Neural progenitor cell (in vitro differentiated cells): ENCODE results near the gene MILR1.

Experiments
- CTCF ChIP-seq: fragments of 200-600 bp; sonication (generic); IDR thresholded peaks from 2 replicates; pipeline ENCODE4 v1.5.1; 2017; ENCODE audit warnings: antibody characterized with exemption, mild to moderate bottlenecking
- EZH2 ChIP-seq: fragments of 200-600 bp; sonication (generic); IDR thresholded peaks from 2 replicates; pipeline ENCODE4 v1.6.1; 2017; ENCODE audit warnings: antibody characterized with exemption, mild to moderate bottlenecking, moderate library complexity
- EZH2phosphoT487 ChIP-seq: fragments of 200-600 bp; sonication (generic); IDR thresholded peaks from 2 replicates; pipeline ENCODE4 v1.6.1; 2017; ENCODE audit warnings: antibody characterized with exemption

GRCh38 chr17:64466019-64466735 lies 17.3 kb downstream of the MILR1 start:
- no peak for TF ChIP-seq EZH2phosphoT487
- no peak for TF ChIP-seq CTCF
- TF ChIP-seq EZH2 = no peak
